ENCODE data around the gene ADAMTS1. TPM values are rescaled to one million over a fixed set of nuclear protein-coding genes. Genes with fewer than 3 reads are reported as not detected.

Gene ADAMTS1
- total RNA-seq, 1 experiment from 2014 or later, result 17.8 TPM

DNA sequence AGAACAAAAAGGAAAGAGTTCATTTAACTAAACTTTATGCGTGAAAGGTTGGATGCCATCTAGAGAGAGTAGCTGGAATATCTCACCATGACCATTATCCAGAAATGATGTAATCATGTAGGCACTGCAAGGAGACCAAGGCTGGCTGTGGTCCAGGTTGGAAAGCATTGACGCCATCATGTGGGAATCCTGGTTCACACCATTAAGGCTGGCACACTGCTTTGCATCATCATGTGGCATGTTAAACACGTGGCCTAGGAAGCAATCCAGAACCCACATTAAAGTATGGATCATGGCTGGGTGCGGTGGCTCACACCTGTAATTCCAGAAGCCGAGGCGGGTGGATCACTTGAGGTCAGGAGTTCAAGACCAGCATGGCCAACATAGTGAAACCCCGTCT lies 4.3 kb downstream of the ADAMTS1 start:
- no peak overlapping the region for H3K4me2 ChIP-seq (ENCODE audit: insufficient read depth, insufficient read length, low read length)
- H4K20me1 ChIP-seq (ENCODE audit: control insufficient read depth, insufficient read depth, insufficient read length), result no peaks in the 10 kb centered on the region
- no peak overlapping the region for H3K56ac ChIP-seq (ENCODE audit: insufficient read length, low read depth, low read length)

More for the DNA sequence above, 4.3 kb downstream of the ADAMTS1 start:
- no peak overlapping the region for H3K27ac ChIP-seq (ENCODE audit: insufficient read length, low read depth, low read length)
- no peak for DNase-seq
- H2BK12ac ChIP-seq (ENCODE audit: insufficient read length, low read depth, low read length), result no peak overlapping the region
- H2BK120ac ChIP-seq (ENCODE audit: low read depth, low read length, poor library complexity, severe bottlenecking), result no peak overlapping the region
- no peak overlapping the region for H3K9ac ChIP-seq (ENCODE audit: extremely low read depth, insufficient read length, low read length)
- no CpG with 5 or more reads among the region's 7 CpGs for WGBS (ENCODE audit: extremely low coverage, insufficient read length, low lambda C conversion rate)
- no peak overlapping the region for H3K18ac ChIP-seq (ENCODE audit: insufficient read length, low read depth, low read length)
- TF ChIP-seq CTCF (conservative IDR thresholded peaks at IDR 0.05), result no peak
- no peak overlapping the region for H3K23ac ChIP-seq (ENCODE audit: insufficient read length, low read depth, low read length)
- H3K9me3 ChIP-seq (ENCODE audit: control insufficient read depth, low read depth, low read length), result no peaks in the 10 kb centered on the region
- Mint-ChIP-seq H3K4me3 (no peak overlapping the region), H3K27ac (no peak overlapping the region), H3K36me3 (ENCODE audit: insufficient read depth in 1 of 3, low read depth in 3 of 3) (peaks cover 48 to 64% (median 62%) of the 10 kb centered on the region in 3 experiments), H3K9me3 (peaks cover 0 to 2% of the 10 kb centered on the region in 2 experiments; a peak in 2 of 5 replicates), H3K27me3 (ENCODE audit: low read depth) (peaks cover 9% of the 10 kb centered on the region), H3K4me1 (peaks cover 18 to 20% of the 10 kb centered on the region in 2 experiments)
- H4K5ac ChIP-seq (ENCODE audit: insufficient read length, low read depth, low read length), result no peak overlapping the region
- no peak overlapping the region for H4K8ac ChIP-seq (replicated peaks; ENCODE audit: insufficient read length, low read depth, low read length)
- no peak overlapping the region for H2AK5ac ChIP-seq (ENCODE audit: insufficient read length, low read length)
- no peak overlapping the region for H3K4ac ChIP-seq (ENCODE audit: low read depth, low read length)
- no peak overlapping the region for H3K14ac ChIP-seq (ENCODE audit: insufficient read depth, low read length)
- H3K23me2 ChIP-seq (ENCODE audit: insufficient read length, low read depth, low read length, poor library complexity, severe bottlenecking), result peaks cover 18% of the 10 kb centered on the region
- peaks cover 8% of the 10 kb centered on the region; the same call in 1 of the 2 replicates for H3K79me2 ChIP-seq (ENCODE audit: insufficient read depth, low read length)
- no peak overlapping the region for H2BK5ac ChIP-seq (ENCODE audit: insufficient read length, low read length)
- no peak overlapping the region for H2AFZ ChIP-seq (ENCODE audit: low read length)
- H4K91ac ChIP-seq (ENCODE audit: insufficient read length, low read depth, low read length), result no peak overlapping the region
- no peaks in the 10 kb centered on the region for H3K79me1 ChIP-seq (ENCODE audit: insufficient read depth, low read depth, low read length, poor library complexity, severe bottlenecking)
- no peak overlapping the region for H2BK15ac ChIP-seq (ENCODE audit: low read depth, low read length)
- no peaks in the 10 kb centered on the region for H3K27me3 ChIP-seq (ENCODE audit: insufficient read depth, low read length)
- 0 out of 2 replicates have a peak, but pooled peaks cover 4% of the 10 kb centered on the region for H3K4me1 ChIP-seq (ENCODE audit: insufficient read depth, low read length)
- H3T11ph ChIP-seq (ENCODE audit: low read length), result no peak overlapping the region
- H2BK20ac ChIP-seq (ENCODE audit: low read depth, low read length, poor library complexity, severe bottlenecking), result no peak overlapping the region
